Mesendoderm (in vitro differentiated cells): ENCODE measurements around the gene MORC2.

Source experiments
- DNase-seq: peaks from one replicate; pipeline ENCODE4 v3.0.0; 2013
- H2AK5ac ChIP-seq: 2 replicates; pipeline ENCODE4 v1.6.1; 2013; ENCODE audit warnings: low read length, inconsistent platforms
- H2BK120ac ChIP-seq: 2 replicates; pipeline ENCODE4 v1.6.1; 2013; ENCODE audit warnings: low read depth, mild to moderate bottlenecking, low read length, moderate library complexity, mixed read lengths
- H2BK15ac ChIP-seq: replicated peaks from 2 replicates; pipeline ENCODE4 v1.6.1; 2013; ENCODE audit warnings: low read depth, mild to moderate bottlenecking, moderate library complexity
- H2BK5ac ChIP-seq: 2 replicates; pipeline ENCODE4 v1.6.1; 2013; ENCODE audit warnings: low read length, inconsistent platforms
- H3K18ac ChIP-seq: 2 replicates; pipeline ENCODE4 v1.6.1; 2013; ENCODE audit warnings: mild to moderate bottlenecking, low read length, mixed read lengths
- H3K23ac ChIP-seq: one replicate; pipeline ENCODE4 v1.6.1; 2013; ENCODE audit warnings: low read length
- H3K27ac ChIP-seq: 2 replicates; pipeline ENCODE4 v1.5.1; 2013; ENCODE audit warnings: low read depth, mild to moderate bottlenecking, inconsistent platforms, low read length, moderate library complexity
- H3K27me3 ChIP-seq: 2 replicates; pipeline ENCODE4 v1.6.1; 2013; ENCODE audit warnings: low read length, control low read depth, mild to moderate bottlenecking, inconsistent platforms; ENCODE audit not compliant: insufficient read depth, poor library complexity
- H3K36me3 ChIP-seq: 2 replicates; pipeline ENCODE4 v1.6.1; 2013; ENCODE audit warnings: low read length, inconsistent platforms; ENCODE audit not compliant: control insufficient read depth, insufficient read depth
- H3K4ac ChIP-seq: one replicate; pipeline ENCODE4 v1.6.1; 2013; ENCODE audit warnings: low read depth, mild to moderate bottlenecking, low read length, moderate library complexity
- H3K4me1 ChIP-seq: 2 replicates; pipeline ENCODE4 v1.6.1; 2013; ENCODE audit warnings: low read depth, low read length, inconsistent platforms; ENCODE audit not compliant: control insufficient read depth
- H3K4me2 ChIP-seq: 2 replicates; pipeline ENCODE4 v1.6.1; 2013; ENCODE audit warnings: low read length
- H3K4me3 ChIP-seq: 2 replicates; pipeline ENCODE4 v1.5.1; 2013; ENCODE audit warnings: mild to moderate bottlenecking, low read length
- H3K56ac ChIP-seq: one replicate; pipeline ENCODE4 v1.6.1; 2013; ENCODE audit warnings: low read length
- H3K79me1 ChIP-seq: 2 replicates; pipeline ENCODE4 v1.6.1; 2013; ENCODE audit warnings: low read length, inconsistent platforms
- H3K79me2 ChIP-seq: 2 replicates; pipeline ENCODE4 v1.6.1; 2013; ENCODE audit warnings: mild to moderate bottlenecking, low read length; ENCODE audit not compliant: control insufficient read depth, insufficient read depth
- H3K9ac ChIP-seq: 2 replicates; pipeline ENCODE4 v1.6.1; 2013; ENCODE audit warnings: low read length, inconsistent platforms
- H4K5ac ChIP-seq: one replicate; pipeline ENCODE4 v1.6.1; 2013; ENCODE audit warnings: low read length
- H4K8ac ChIP-seq: one replicate; pipeline ENCODE4 v1.6.1; 2013; ENCODE audit warnings: low read depth, mild to moderate bottlenecking, control low read depth, low read length, moderate library complexity
- WGBS: extraction: QIAGEN DNeasy Blood & Tissue Kit; methylation state at CpG from one replicate; pipeline ENCODE4 v1.1.7; 2013; ENCODE audit warnings: low lambda C conversion rate, missing lambda C conversion rate; ENCODE audit not compliant: insufficient coverage; ENCODE audit errors: extremely low coverage; 5-methylcytosine and 5-hydroxymethylcytosine counted together

The MORC2 gene

DNA sequence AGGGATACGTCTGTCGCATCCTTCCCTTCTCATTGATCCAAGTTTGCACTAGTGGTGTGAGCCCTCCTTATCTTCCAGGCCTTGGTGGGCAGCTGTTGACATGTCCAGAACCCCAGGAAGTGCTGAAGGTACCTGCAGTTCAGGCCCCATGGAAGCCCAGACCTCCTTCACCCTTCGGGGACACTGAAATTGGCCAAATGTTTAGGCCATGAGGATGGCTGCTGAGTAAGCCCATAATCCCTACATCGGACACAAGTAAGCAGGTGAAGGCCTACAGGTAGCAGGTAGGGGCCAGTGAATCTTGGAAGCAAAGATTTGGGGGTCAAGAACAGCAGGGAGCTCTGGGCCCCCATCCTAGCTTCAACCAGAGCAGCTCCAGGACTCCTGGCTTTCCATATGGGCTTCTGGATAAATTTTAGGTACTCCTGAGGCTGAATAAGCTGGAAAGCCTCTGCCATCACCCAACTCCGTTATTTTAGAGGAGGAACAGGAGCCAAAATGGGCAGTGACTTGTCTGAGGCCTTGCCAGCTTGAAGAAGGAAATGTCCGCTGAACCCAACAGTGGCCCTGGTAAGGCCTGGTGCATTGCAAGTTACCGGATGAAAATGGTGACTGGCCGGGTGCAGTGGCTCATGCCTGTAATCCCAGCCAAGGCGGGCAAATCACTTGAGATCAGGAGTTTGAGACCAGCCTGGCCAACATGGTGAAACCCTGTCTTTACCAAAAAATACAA is 45.2 kb downstream of the MORC2 start:
- Histone ChIP-seq H3K56ac (no peak overlapping the region), H2BK5ac (no peak overlapping the region), H3K36me3 (peaks cover 15% of the 10 kb centered on the region), H3K79me1 (no peaks in the 10 kb centered on the region), H3K18ac (no peak overlapping the region), H2BK120ac (no peak overlapping the region), H3K4ac (no peak overlapping the region), H3K27me3 (no peaks in the 10 kb centered on the region), H2BK15ac (no peak overlapping the region), H3K23ac (no peak overlapping the region), H3K27ac (no peak overlapping the region), H4K5ac (no peak overlapping the region), H3K4me2 (no peak overlapping the region), H2AK5ac (no peak overlapping the region), H3K4me1 (no peaks in the 10 kb centered on the region), H3K4me3 (no peak overlapping the region), H3K79me2 (no peaks in the 10 kb centered on the region), H3K9ac (no peak overlapping the region), H4K8ac (no peak overlapping the region)
- no CpG with 5 or more reads among the region's 9 CpGs for WGBS
- DNase-seq: no peak

DNA sequence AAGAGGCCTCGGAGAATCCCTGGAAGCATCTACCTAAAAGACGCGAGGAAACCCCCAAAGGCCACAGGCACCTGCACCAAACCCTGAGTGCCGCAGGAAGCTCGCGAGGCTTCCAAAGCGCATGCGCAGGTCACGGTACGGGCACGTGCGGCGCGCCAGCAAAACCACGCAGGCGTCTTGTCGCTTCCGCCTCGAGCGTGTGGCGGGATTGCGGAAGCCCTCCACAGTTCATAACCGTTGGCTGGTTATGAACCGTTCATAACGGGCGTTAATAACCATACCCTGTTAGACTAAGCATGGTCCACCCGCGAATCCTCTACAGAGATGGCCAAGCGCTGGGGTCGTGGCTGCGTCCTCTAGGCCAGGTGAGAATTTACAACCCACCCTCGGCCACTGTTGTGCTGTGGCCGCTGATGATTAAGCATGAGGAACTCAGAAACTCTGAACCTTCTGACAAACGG is 46.4 kb downstream of the MORC2 start:
- no peak for DNase-seq
- Histone ChIP-seq H3K4ac (no peak overlapping the region), H2AK5ac (no peak overlapping the region), H2BK120ac (no peak overlapping the region), H3K79me1 (no peaks in the 10 kb centered on the region), H3K23ac (no peak overlapping the region), H2BK5ac (no peak overlapping the region), H3K4me3 (no peak overlapping the region), H3K4me1 (no peaks in the 10 kb centered on the region), H3K18ac (no peak overlapping the region), H3K27ac (no peak overlapping the region), H3K27me3 (no peaks in the 10 kb centered on the region), H4K8ac (no peak overlapping the region), H3K9ac (no peak overlapping the region), H3K4me2 (no peak overlapping the region), H3K36me3 (peaks cover 7% of the 10 kb centered on the region), H2BK15ac (no peak overlapping the region), H3K79me2 (no peaks in the 10 kb centered on the region), H4K5ac (no peak overlapping the region), H3K56ac (no peak overlapping the region)
- no CpG with 5 or more reads among the region's 34 CpGs for WGBS

DNA sequence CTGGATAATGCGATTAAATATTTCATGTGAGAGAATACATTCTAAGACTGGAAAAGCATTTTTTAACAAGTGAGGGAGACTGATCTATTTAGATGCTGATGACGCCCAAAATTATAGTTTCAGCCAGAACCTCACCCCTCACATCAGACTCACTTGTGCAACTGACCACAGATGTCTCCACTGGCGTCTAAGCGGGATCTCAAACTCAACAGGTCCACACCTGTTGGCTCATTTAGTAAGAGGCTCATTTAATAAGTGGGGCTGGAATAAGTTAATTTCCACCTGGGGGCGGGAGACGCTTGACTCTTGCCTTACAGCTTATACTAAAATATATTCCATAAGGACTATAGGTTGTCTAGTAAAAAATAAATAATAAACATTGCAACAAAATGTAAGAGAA is 47.5 kb downstream of the MORC2 start:
- no peak for DNase-seq
- H3K27ac ChIP-seq: no peak overlapping the region
- no peak overlapping the region for H3K56ac ChIP-seq
- no peak overlapping the region for H2BK120ac ChIP-seq
- no peak overlapping the region for H2BK5ac ChIP-seq
- no peak overlapping the region for H2AK5ac ChIP-seq
- H3K4me3 ChIP-seq: no peak overlapping the region
- no peak overlapping the region for H4K8ac ChIP-seq
- H2BK15ac ChIP-seq: no peak overlapping the region
- H4K5ac ChIP-seq: no peak overlapping the region
- H3K9ac ChIP-seq: no peak overlapping the region
- H3K4ac ChIP-seq: no peak overlapping the region
- no peak overlapping the region for H3K23ac ChIP-seq
- no peaks in the 10 kb centered on the region for H3K4me1 ChIP-seq
- H3K36me3 ChIP-seq: peaks cover 4% of the 10 kb centered on the region
- H3K27me3 ChIP-seq: no peaks in the 10 kb centered on the region
- no CpG with 5 or more reads among the region's 6 CpGs for WGBS
- no peak overlapping the region for H3K18ac ChIP-seq
- no peak overlapping the region for H3K4me2 ChIP-seq
- H3K79me1 ChIP-seq: no peaks in the 10 kb centered on the region
- no peaks in the 10 kb centered on the region for H3K79me2 ChIP-seq

DNA sequence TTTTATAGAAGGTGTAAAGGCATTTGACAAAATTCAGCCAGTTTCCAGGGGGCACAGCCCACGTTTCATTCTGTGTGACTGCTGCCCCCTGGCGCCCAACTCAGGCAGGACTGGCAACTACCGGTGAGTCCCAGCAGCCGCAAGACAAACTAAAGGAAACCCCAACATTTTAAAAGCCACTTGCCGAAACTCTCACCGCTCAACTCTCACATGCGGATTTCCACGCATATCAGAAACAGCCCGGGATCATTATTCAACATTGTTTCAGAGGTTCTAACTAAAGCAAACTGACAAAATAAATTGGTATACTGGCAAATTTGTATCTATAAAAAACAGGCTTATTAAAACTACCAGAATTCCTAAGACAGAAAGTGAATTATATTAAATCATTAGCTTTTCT is 48.2 kb downstream of the MORC2 start:
- no peak overlapping the region for H3K4ac ChIP-seq
- no CpG with 5 or more reads among the region's 9 CpGs for WGBS
- H4K5ac ChIP-seq: no peak overlapping the region
- H2BK5ac ChIP-seq: no peak overlapping the region
- H3K36me3 ChIP-seq: peaks cover 3% of the 10 kb centered on the region
- no peak overlapping the region for H2AK5ac ChIP-seq
- H3K27ac ChIP-seq: no peak overlapping the region
- no peak overlapping the region for H3K18ac ChIP-seq
- no peak overlapping the region for H2BK120ac ChIP-seq
- no peak overlapping the region for H3K4me3 ChIP-seq
- no peak overlapping the region for H2BK15ac ChIP-seq
- no peaks in the 10 kb centered on the region for H3K4me1 ChIP-seq
- no peaks in the 10 kb centered on the region for H3K27me3 ChIP-seq
- no peak overlapping the region for H4K8ac ChIP-seq
- no peak overlapping the region for H3K4me2 ChIP-seq
- no peak overlapping the region for H3K56ac ChIP-seq
- H3K9ac ChIP-seq: no peak overlapping the region
- no peak overlapping the region for H3K23ac ChIP-seq
- H3K79me1 ChIP-seq: no peaks in the 10 kb centered on the region
- H3K79me2 ChIP-seq: no peaks in the 10 kb centered on the region
- DNase-seq: peak; percentile 67

DNA sequence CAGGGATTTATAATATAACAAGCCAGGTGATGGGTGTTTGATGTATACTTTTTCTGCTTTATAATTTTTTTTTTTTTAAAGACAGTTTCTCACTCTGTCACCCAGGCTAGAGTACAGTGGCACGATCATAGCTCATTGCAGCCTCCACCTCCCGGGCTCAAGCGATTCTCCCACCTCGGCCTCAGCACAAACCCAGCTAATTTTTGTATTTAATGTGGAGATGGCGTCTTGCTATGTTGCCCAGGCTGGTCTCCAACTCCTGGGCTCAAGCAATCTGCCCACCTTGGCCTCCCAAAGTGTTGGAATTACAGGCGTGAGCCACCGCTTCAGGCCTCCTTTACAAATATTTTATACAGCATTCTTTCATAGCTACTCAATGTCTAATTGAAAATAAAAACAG is 48.6 kb downstream of the MORC2 start:
- no peak overlapping the region for H3K4ac ChIP-seq
- no peak overlapping the region for H3K18ac ChIP-seq
- no peak overlapping the region for H2BK15ac ChIP-seq
- H3K23ac ChIP-seq: no peak overlapping the region
- H3K79me1 ChIP-seq: no peaks in the 10 kb centered on the region
- no peak overlapping the region for H3K4me2 ChIP-seq
- no peak overlapping the region for H3K56ac ChIP-seq
- no peak overlapping the region for H3K4me3 ChIP-seq
- H2BK120ac ChIP-seq: no peak overlapping the region
- H2AK5ac ChIP-seq: no peak overlapping the region
- DNase-seq: no peak
- H4K5ac ChIP-seq: no peak overlapping the region
- no peak overlapping the region for H3K9ac ChIP-seq
- no peak overlapping the region for H2BK5ac ChIP-seq
- no peak overlapping the region for H3K27ac ChIP-seq
- H3K4me1 ChIP-seq: no peaks in the 10 kb centered on the region
- WGBS: no CpG with 5 or more reads among the region's 7 CpGs
- H3K27me3 ChIP-seq: no peaks in the 10 kb centered on the region
- peaks cover 3% of the 10 kb centered on the region for H3K36me3 ChIP-seq
- no peak overlapping the region for H4K8ac ChIP-seq
- no peaks in the 10 kb centered on the region for H3K79me2 ChIP-seq

DNA sequence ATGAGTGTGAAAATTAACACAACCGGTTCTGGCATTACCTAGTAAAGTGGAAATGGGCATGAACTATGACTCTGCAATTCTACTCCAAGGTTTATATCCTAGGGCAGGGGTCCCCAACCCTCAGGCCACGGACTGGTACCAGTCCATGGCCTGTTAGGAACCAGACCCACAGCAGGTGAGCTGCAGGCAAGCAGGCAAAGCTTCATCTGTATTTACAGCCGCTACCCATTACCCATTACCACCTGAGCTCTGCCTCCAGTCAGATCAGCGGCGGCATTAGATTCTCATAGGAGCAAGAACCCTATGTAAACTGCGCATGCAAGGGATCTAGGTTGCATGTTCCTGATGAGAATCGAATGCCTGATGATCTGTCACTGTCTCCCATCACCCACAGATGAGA is 49.8 kb downstream of the MORC2 start:
- Histone ChIP-seq H3K18ac (no peak overlapping the region), H2BK5ac (no peak overlapping the region), H3K79me1 (no peaks in the 10 kb centered on the region), H2AK5ac (no peak overlapping the region), H3K27me3 (no peaks in the 10 kb centered on the region), H3K4me2 (no peak overlapping the region), H2BK120ac (no peak overlapping the region), H3K9ac (no peak overlapping the region), H4K8ac (no peak overlapping the region), H2BK15ac (no peak overlapping the region), H3K56ac (no peak overlapping the region), H3K4ac (no peak overlapping the region), H4K5ac (no peak overlapping the region), H3K27ac (no peak overlapping the region), H3K4me3 (no peak overlapping the region), H3K23ac (no peak overlapping the region), H3K79me2 (no peaks in the 10 kb centered on the region), H3K4me1 (no peaks in the 10 kb centered on the region), H3K36me3 (no peaks in the 10 kb centered on the region)
- no CpG with 5 or more reads among the region's 7 CpGs for WGBS
- no peak for DNase-seq
